Erythroblast (primary cell): ENCODE data around the gene SBF2.

ENCODE experiments used
- GATA1 ChIP-seq: IDR thresholded peaks from 2 replicates; pipeline ENCODE4 v1.6.1; 2011; ENCODE audit warnings: low read depth, mild to moderate bottlenecking, control low read depth, low read length, moderate library complexity
- POLR2A ChIP-seq: IDR thresholded peaks from 2 replicates; pipeline ENCODE4 v1.6.1; 2011; ENCODE audit warnings: mild to moderate bottlenecking, low read length

DNA sequence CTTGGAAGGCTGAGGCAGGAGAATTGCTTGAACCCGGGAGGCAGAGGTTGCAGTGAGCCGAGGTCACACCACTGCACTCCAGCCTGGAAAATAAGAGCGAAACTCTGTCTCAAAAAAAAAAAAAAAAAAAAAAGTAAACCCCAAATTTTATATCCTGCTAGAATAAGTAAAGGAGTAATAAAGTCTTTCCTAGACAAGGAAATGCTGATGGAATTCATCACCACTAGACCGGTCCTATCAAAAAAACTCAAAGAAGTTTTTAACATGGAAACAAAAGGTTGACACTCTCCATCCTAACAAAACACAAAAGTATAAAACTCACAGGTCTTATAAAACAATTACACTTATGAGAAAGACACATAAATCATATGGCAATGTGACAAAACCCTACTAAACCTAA is 213.9 kb downstream of the SBF2 start:
- TF ChIP-seq POLR2A, result no peak
- TF ChIP-seq GATA1, result no peak
